HAP-1 (cell line): ENCODE data around the gene SKAP1.
A peak's percentile ranks its signal among the peaks of the same experiment; 100 is the strongest.
"Not testable (repeated sequence)": the region's sequence is repeated elsewhere in the genome, so short reads cannot be mapped to it uniquely, and the experiment has no call there.

ENCODE experiments used
- DNase-seq, 2 experiments: peaks; one replicate each; pipeline ENCODE4 v3.0.0-alpha.2; 2016 to 2020; ENCODE audit warnings: low spot score in 2 of 2
- H3K27me3 ChIP-seq: fragments of 250-450 bp; sonication (Bioruptor Pico); 2 replicates; pipeline ENCODE4 v1.5.1; 2020; ENCODE audit warnings: low read depth, mild to moderate bottlenecking, moderate library complexity
- H3K36me3 ChIP-seq: fragments of 250-450 bp; sonication (Bioruptor Pico); replicated peaks from 2 replicates; pipeline ENCODE4 v1.5.1; 2020; ENCODE audit warnings: mild to moderate bottlenecking
- H3K4me1 ChIP-seq: fragments of 250-450 bp; sonication (Bioruptor Pico); 2 replicates; pipeline ENCODE4 v1.5.1; 2020; ENCODE audit warnings: mild to moderate bottlenecking
- H3K4me3 ChIP-seq: fragments of 250-450 bp; sonication (Bioruptor Pico); 2 replicates; pipeline ENCODE4 v1.5.1; 2020; ENCODE audit warnings: mild to moderate bottlenecking, moderate library complexity
- H3K9me3 ChIP-seq: fragments of 250-450 bp; sonication (Bioruptor Pico); 2 replicates; pipeline ENCODE4 v1.5.1; 2020; ENCODE audit warnings: mild to moderate bottlenecking, moderate library complexity
- in situ Hi-C: fragments of 300-500 bp; cut with MboI; formaldehyde crosslinking; loops from 3 replicates; pipeline ENCODE4 v1.14.3; 2020; ENCODE audit warnings: low sequenced_read_pairs, inconsistent platforms, mixed read lengths

SKAP1 gene

DNA sequence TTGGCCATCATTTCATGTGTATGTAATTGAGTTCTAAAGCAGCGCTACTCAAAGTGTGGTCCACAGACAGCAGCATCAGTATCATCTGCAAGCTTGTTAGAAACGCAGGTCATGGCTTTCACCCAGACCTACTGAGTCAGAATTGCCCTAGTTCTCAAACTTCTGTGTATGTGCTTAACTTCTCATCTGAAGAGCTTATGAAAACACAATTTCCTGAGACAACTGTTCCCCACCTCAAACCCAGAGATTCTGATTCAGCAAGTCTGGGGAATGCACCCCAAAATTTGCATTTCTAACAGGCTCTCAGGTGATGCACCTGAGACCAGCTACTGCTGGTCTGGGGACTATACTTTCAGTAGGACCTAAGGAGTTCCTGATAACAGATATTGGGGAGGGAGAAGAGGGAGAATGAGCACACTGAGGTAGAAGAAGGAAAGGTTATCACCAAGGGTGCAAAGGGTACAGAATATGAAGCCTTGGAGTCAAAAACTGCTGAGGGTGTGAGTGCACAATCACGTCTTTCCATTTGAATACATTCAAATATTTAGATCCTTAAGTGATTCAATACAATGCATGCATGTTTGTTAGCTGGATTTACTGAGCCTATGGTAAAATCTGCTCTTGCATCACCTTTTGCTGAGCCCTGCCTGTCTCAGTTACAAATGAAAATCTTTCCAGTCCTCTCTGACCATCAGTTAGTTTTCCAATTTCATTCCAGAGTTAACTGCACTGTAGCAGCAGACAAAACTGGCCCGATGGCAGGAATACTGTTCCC is 29.2 kb upstream of the SKAP1 start:
- in situ Hi-C loops = no loop called here
- H3K36me3 ChIP-seq = no peaks in the 10 kb centered on the region
- peaks cover 38% of the 10 kb centered on the region for H3K27me3 ChIP-seq
- H3K4me3 ChIP-seq = no peak overlapping the region
- DNase-seq = no peak
- no peaks in the 10 kb centered on the region for H3K9me3 ChIP-seq
- no peaks in the 10 kb centered on the region for H3K4me1 ChIP-seq

DNA sequence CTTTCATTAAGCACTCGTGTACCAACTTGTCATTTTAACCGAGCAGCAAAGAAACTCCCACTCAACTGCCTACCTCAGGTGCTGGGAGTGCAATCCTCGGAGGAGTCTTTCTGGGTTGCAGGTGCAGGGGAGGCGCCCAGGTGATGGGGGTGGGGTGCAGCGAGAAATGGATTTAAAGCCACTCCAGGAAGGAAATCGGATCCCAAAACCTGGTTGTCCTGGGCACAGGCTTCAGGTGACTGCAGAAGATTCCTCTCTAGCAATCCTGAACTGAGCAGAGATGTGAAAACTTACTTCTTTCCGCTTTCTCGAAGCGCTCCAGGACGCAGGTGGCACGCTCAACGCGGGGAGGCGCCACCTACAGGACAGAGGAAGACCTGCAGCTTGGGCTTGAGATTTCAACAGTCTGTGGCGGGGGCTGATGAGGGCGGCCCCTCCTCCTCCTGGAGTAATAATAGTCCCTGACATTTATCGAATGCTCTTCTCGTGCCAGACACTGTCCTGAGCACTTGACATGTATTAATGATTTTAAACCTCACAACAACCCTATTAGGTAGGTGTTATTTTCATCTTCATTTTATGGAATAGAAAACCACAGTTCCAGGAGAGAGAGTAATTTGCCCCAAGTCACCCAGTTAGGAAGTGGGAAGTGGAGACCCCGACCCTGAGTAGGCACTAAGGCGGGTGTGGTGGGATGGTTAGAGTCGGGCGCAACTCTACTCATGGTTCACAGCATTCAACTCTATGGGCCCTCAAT is 27.2 kb upstream of the SKAP1 start:
- no peaks in the 10 kb centered on the region for H3K36me3 ChIP-seq
- no peak overlapping the region for H3K4me3 ChIP-seq
- H3K9me3 ChIP-seq = no peaks in the 10 kb centered on the region
- in situ Hi-C loops = no loop called here
- no peaks in the 10 kb centered on the region for H3K4me1 ChIP-seq
- peaks cover 28% of the 10 kb centered on the region for H3K27me3 ChIP-seq
- DNase-seq = peak; percentile 44 to 76

DNA sequence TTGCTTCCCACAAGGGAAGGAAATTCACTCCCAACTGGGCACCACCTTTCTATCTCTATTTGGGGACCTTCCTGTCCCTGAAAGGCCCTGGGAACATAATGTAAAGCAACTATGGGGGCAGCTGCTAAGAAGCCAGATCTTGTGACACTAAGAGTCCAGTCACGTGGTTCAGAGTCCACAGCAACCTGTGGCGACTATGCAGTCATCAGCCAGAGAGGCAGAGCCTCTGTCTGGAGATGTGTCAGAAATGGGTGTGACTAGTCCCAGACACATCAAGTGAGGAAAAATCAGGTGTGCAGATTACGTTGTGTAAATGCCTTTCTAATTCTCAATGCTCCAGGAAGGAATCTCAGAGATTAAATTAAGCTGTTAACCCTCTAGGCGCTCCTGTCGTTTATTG is 26.6 kb upstream of the SKAP1 start:
- Histone ChIP-seq H3K4me3 (no peak overlapping the region), H3K9me3 (no peaks in the 10 kb centered on the region), H3K27me3 (peaks cover 23% of the 10 kb centered on the region), H3K36me3 (no peaks in the 10 kb centered on the region), H3K4me1 (no peaks in the 10 kb centered on the region)
- in situ Hi-C loops = no loop called here
- peak in 1 of 2 experiments; percentile 5 for DNase-seq

DNA sequence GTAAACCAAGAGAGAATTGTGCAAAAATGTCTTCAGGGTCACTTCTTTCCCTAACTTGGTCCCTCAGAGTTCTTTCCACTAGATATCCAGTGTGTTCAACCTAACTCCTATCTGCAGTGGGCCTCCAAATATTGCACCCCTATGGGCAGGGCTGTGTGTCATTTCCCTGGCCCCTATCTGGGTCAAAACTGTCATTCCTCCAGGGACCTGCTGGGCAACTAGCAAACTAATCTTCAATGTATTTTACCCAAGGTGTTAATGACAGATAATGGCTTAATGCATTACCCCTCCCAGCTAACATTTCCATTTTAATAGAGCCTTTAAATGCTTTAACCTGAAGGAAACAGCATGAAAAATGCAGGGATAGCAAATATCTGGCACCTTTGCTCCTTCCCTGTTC is 25.8 kb upstream of the SKAP1 start:
- Histone ChIP-seq H3K27me3 (peaks cover 24% of the 10 kb centered on the region), H3K36me3 (no peaks in the 10 kb centered on the region), H3K4me1 (no peaks in the 10 kb centered on the region), H3K9me3 (no peaks in the 10 kb centered on the region), H3K4me3 (no peak overlapping the region)
- DNase-seq = no peak
- in situ Hi-C loops = no loop called here

DNA sequence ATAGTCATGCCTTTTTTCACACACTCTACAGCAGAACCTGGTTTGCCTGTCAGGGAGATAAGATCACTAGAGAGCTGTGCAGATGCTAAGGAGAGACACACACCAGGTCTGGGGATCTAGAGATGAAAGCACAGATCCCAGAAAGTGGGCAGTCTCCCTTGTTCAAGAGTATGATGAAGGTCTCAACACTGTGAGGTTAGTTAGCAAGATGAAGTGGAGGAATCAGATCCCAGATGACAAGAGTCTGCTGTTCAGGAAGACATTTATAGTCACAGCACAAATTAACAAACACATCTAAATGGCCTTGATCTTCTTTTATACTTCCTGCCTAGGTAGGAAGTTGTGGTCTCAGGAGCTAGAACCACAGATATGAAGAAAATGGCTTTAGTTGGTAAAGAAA is 23.4 kb upstream of the SKAP1 start:
- peaks cover 4% of the 10 kb centered on the region; the same call in 1 of the 2 replicates for H3K9me3 ChIP-seq
- in situ Hi-C loops = no loop called here
- no peak for DNase-seq
- no peak overlapping the region for H3K4me3 ChIP-seq
- peaks cover 19% of the 10 kb centered on the region for H3K27me3 ChIP-seq
- no peaks in the 10 kb centered on the region for H3K4me1 ChIP-seq
- H3K36me3 ChIP-seq = no peaks in the 10 kb centered on the region

DNA sequence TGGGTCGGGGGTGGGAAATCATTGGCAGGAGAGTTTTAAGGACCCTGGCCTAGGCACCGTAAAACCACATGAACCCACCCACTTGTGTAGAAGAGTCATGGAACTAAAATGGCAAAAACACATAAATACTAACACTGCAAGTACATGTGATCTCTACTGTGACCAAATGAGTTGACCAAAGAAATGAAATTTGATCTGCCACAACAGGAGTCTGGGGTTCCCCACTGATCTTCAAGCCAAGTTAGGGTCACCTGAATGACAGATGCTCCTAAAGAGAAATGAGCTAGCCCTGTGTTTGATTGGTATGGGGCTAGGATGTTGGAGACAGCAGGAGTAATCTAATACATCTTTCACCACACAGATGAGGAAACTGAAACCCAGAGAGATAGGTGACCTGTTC is 21.5 kb upstream of the SKAP1 start:
- H3K4me1 ChIP-seq = no peaks in the 10 kb centered on the region
- H3K36me3 ChIP-seq = no peaks in the 10 kb centered on the region
- no peak for DNase-seq
- peaks cover 4% of the 10 kb centered on the region; the same call in 1 of the 2 replicates for H3K9me3 ChIP-seq
- H3K27me3 ChIP-seq = peaks cover 17% of the 10 kb centered on the region
- in situ Hi-C loops = no loop called here
- no peak overlapping the region for H3K4me3 ChIP-seq

DNA sequence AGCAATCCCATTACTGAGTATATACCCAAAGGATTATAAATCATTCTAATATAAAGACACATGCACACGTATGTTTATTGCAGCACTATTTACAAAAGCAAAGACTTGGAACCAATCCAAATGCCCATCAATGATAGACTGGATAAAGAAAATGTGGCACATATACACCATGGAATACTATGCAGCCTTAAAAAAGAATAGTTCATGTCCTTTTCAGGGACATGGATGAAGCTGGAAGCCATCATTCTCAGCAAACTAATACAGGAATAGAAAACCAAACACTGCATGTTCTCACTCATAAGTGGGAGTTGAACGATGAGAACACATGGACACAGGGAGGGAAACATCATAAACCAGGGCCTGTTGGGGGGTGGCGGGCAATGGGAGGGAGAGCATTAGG is 19.3 kb upstream of the SKAP1 start:
- in situ Hi-C loops, H3K9me3 ChIP-seq, H3K36me3 ChIP-seq, H3K4me1 ChIP-seq, DNase-seq, H3K4me3 ChIP-seq: not testable (repeated sequence)
- peaks cover 17% of the 10 kb centered on the region for H3K27me3 ChIP-seq

DNA sequence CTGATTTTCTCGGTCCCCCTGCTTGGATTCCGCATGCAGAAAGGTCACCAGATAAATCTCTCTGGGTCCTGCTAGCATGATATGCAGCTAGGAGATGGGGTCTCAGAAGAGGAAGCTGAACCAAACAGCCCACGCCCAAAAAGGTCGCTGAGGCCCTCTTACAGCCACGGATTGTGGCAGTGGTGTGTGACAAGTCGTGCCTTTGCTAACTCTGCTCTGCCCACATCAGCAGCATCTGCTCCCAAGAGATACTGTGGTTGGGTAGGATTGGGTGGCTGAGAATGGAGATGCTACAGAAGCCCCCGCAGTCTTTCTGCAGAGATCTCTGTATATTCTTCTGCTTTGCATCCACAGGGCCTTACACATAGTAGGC is 15.2 kb upstream of the SKAP1 start:
- H3K4me1 ChIP-seq = no peaks in the 10 kb centered on the region
- H3K9me3 ChIP-seq = peaks cover 4% of the 10 kb centered on the region; the same call in 1 of the 2 replicates
- no peak for DNase-seq
- peaks cover 23% of the 10 kb centered on the region for H3K27me3 ChIP-seq
- in situ Hi-C loops = no loop called here
- H3K4me3 ChIP-seq = no peak overlapping the region
- H3K36me3 ChIP-seq = no peaks in the 10 kb centered on the region

DNA sequence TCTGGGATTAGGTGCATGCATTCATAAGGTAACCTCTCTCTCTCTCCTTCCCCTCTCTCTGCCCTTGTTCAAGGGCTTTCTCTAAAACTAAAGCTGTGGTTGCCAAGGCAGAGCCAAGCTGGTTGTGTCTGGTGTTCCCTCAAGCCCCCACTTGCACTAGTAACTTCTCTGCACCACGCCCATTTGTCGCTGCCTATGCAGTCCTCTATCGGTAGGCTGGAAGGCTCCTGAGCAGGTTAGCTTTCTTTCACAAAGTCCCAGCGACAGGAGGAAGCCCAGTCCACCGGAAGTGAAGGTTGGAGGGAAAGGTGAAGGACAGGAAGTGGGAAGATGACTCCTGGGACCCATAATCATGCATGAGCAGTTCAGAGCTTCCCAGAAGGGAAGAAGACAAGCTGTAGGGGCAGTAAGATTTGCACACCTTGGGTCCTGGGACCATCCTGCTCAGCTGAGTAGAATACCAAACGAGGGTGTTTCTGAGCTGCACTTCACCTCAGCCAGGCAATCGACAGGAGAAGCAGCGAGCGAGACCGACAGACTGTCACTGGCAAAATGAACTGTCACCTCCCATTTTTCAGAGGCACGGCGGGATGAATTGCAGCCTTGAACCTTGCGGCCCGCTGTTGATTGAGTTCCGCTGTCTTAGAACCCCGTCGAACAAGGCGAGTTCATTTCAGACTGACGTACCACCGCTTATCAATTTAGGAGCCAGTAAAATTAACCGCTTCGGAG is 14.7 kb upstream of the SKAP1 start:
- Histone ChIP-seq H3K4me1 (no peaks in the 10 kb centered on the region), H3K36me3 (no peaks in the 10 kb centered on the region), H3K9me3 (peaks cover 4% of the 10 kb centered on the region; the same call in 1 of the 2 replicates), H3K27me3 (peaks cover 23% of the 10 kb centered on the region), H3K4me3 (no peak overlapping the region)
- no peak for DNase-seq
- in situ Hi-C loops = no loop called here

DNA sequence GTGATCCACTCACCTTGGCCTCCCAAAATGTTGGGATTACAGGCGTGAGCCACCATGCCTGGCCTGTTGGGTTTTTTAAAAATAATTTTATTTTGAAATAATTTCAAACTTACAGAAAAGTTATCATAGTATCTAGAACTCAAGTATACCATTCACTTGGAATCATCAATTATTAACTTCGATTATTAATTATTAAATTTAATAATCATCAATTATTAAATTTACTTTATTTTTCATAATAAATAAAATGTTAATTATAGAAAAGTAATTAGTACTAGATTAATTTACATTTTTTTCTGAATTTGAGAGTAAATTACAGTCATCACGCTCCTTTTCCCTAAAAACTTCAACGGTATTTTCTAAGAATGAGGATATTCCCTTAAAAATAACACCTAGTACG is 13.7 kb upstream of the SKAP1 start:
- Histone ChIP-seq H3K4me3 (no peak overlapping the region), H3K9me3 (no peaks in the 10 kb centered on the region), H3K4me1 (no peaks in the 10 kb centered on the region), H3K36me3 (no peaks in the 10 kb centered on the region), H3K27me3 (peaks cover 28% of the 10 kb centered on the region)
- no peak for DNase-seq
- in situ Hi-C loops = no loop called here

DNA sequence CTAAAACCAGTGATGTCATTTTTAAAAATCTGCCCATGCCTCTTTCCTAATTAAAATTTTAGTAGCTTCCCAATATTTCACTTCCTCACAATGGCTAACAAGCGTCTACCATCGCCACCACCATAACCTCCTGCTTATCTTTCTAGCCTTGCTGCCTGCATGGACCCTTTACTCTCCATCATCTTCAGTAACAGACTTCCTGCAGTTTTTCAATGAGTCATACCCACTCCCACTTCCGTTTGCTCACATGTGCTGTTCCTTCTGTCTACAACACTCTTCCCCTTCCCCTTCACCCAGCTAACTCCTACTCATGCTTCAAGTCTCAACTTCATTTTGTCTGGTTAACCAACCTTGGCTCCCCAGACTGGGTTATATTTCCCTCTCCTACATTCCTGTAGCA is 12.8 kb upstream of the SKAP1 start:
- Histone ChIP-seq H3K36me3 (no peaks in the 10 kb centered on the region), H3K4me3 (no peak overlapping the region), H3K27me3 (peaks cover 35% of the 10 kb centered on the region), H3K9me3 (no peaks in the 10 kb centered on the region), H3K4me1 (no peaks in the 10 kb centered on the region)
- no peak for DNase-seq
- in situ Hi-C loops = no loop called here

DNA sequence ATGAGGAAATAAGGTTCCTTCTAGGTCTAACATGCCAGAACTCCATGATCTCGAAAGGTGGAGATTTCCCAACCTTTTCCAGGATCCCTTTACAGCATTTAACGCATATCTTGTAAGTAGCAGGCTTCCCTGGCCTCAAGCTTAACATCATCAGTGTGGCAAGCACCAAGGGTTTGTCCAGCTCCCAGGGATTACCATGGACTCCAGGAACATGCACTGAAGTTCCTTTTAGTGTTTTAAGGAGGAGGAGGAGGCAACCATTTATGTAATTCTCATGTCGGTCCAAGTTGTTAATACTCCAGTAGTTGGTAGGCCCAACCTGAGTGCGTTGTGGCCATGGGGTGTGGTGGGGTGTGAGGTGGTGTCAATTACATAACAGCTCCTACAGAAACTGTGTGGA is 11.8 kb upstream of the SKAP1 start:
- no peaks in the 10 kb centered on the region for H3K9me3 ChIP-seq
- in situ Hi-C loops = no loop called here
- no peaks in the 10 kb centered on the region for H3K4me1 ChIP-seq

DNA sequence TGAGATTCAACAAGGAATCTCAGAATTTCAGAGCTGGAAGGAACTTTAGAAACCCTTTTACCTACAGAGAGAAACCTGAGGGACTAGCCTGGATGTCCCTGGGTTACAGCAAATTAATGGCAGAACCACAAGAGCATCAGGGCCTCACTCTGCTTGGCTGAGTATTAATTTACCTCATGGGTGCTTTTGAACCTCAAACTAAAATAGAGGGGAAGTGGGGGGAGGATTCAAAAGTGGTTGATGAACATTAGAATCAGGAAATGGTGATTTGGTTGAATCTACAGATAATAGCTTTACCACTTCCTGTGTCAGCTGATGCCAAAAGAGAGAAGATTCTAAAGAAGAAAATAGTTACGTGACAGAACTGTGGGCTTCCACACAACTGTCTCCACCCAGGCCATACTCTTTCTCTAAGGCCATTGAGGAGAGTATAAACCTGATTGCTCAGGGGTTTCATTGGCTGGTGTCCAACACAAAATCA is 11.3 kb upstream of the SKAP1 start:
- no peaks in the 10 kb centered on the region for H3K4me1 ChIP-seq
- H3K4me3 ChIP-seq = no peak overlapping the region
- H3K27me3 ChIP-seq = peaks cover 43% of the 10 kb centered on the region
- no peaks in the 10 kb centered on the region for H3K9me3 ChIP-seq
- in situ Hi-C loops = no loop called here
- no peak for DNase-seq
- no peaks in the 10 kb centered on the region for H3K36me3 ChIP-seq

More for the DNA sequence above, 11.8 kb upstream of the SKAP1 start:
- Histone ChIP-seq H3K27me3 (peaks cover 41% of the 10 kb centered on the region), H3K36me3 (no peaks in the 10 kb centered on the region), H3K4me3 (no peak overlapping the region)
- DNase-seq = no peak

DNA sequence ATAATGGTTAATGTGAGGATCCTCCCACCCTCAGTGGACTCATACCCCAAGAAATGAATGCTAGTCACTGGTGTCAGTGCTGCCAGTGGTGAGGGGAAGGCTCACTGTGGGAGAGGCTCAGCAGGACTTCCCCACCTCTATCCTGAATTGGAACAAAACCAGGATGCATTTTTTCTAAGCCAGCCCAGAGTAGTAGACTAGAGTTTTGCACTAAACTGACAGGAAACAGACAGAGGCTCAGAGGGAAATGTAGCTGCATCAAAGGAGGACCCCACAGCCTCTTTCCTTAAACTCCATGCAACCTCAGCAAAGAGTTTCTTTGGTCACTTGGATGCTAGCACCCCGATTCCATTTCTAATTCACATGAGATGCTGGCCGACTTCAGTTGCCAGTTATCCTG is 10.7 kb upstream of the SKAP1 start:
- H3K4me3 ChIP-seq = no peak overlapping the region
- H3K4me1 ChIP-seq = no peaks in the 10 kb centered on the region
- no peaks in the 10 kb centered on the region for H3K36me3 ChIP-seq
- in situ Hi-C loops = no loop called here
- H3K9me3 ChIP-seq = no peaks in the 10 kb centered on the region
- DNase-seq = no peak
- H3K27me3 ChIP-seq = peaks cover 42% of the 10 kb centered on the region
